DOHH2 (cell line): ENCODE data around the gene ZNRF1.

Experiments used
- EZH2phosphoT487 ChIP-seq: fragments of 200-600 bp; sonication (generic); IDR thresholded peaks from 2 replicates; pipeline ENCODE4 v1.6.1; 2017; ENCODE audit warnings: borderline replicate concordance, mild to moderate bottlenecking, antibody characterized with exemption, low read length, moderate library complexity, mixed read lengths
- TF ChIP-seq, protein P1 (sequence below): fragments of 200-600 bp; sonication (generic); IDR thresholded peaks from one replicate; pipeline ENCODE4 v1.5.1; 2014; ENCODE audit warnings: antibody characterized with exemption, mild to moderate bottlenecking, low read depth, low read length; ENCODE audit not compliant: poor library complexity, severe bottlenecking

DNA sequence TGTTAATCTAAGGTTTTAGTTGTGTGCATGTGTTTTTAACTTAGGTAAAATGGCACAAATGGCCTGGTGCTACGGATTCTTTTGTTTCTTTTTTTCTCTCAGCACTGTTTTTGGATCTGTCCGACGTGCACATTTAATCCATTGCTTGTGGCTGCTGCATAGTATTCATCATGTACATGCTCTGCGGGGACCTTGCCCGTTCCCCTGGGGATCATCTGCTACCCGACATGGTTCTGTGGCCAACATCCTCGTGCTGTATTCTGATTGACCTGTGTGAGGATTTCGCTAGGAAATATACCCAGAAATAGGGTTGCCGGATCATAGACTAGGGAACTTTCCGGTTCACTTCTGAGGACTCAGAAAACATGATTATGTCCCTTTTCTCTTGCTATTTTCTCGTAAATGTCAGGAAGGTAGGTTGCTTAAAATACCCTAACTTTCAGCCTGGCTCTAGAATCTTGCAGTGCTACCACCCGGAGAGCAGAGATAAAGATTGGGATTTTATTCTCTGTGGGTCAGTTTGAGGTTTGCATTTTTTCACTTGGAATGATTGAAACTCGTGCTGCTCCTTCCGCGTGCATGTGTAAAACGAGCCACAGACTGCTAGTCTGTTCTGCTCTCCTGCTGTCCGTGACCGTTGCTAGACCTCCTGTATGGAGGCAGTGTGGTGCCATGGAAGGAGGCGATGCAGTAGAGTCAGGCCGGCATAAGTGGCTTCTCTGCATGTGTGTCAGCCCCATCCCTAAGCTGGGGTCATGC lies 74.9 kb downstream of the ZNRF1 start:
- TF ChIP-seq, protein P1, sequence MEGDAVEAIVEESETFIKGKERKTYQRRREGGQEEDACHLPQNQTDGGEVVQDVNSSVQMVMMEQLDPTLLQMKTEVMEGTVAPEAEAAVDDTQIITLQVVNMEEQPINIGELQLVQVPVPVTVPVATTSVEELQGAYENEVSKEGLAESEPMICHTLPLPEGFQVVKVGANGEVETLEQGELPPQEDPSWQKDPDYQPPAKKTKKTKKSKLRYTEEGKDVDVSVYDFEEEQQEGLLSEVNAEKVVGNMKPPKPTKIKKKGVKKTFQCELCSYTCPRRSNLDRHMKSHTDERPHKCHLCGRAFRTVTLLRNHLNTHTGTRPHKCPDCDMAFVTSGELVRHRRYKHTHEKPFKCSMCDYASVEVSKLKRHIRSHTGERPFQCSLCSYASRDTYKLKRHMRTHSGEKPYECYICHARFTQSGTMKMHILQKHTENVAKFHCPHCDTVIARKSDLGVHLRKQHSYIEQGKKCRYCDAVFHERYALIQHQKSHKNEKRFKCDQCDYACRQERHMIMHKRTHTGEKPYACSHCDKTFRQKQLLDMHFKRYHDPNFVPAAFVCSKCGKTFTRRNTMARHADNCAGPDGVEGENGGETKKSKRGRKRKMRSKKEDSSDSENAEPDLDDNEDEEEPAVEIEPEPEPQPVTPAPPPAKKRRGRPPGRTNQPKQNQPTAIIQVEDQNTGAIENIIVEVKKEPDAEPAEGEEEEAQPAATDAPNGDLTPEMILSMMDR = no peak
- TF ChIP-seq EZH2phosphoT487 = no peak
